A549 (cell line): ENCODE results near the gene ETF1. TPM values are rescaled to one million over a fixed set of nuclear protein-coding genes. Genes with fewer than 3 reads are reported as not detected.

Experiments
- ATAC-seq, 2 experiments: fragments of 200-7000 bp in 1 of 2; fragments of >200 bp in 1 of 2; cut with Nextera tagmentation in 1 of 2; cut with Tn5 transposase in 1 of 2; 3 replicates each; pipeline versions ENCODE4 v1.8.0 to v1.9.1; 2018 to 2020; ENCODE audit warnings: mild to moderate bottlenecking in 1 of 2, moderate library complexity in 1 of 2
- CTCF ChIA-PET: fragments of 300-600 bp; sonication (Branson Sonifier 250); formaldehyde crosslinking; extraction: SDS; loops from one replicate; lab custom pipeline; 2021; ENCODE audit warnings: antibody characterized with exemption, inconsistent platforms; lab: Yijun Ruan, JAX
- POLR2A ChIA-PET: fragments of 350-600 bp; formaldehyde crosslinking; extraction: SDS; loops from one replicate; lab custom pipeline; 2021; ENCODE audit warnings: antibody characterized with exemption, inconsistent platforms; lab: Yijun Ruan, JAX
- DNase-seq, 2 experiments: peaks; one replicate each; pipeline versions ENCODE4 v3.0.0 to v3.0.0-alpha.2; 2011 to 2016; ENCODE audit warnings: low read depth in 1 of 2, low spot score in 1 of 2
- FAIRE-seq: peaks from 2 replicates; lab custom pipeline; 2011; peaks lifted over from hg19 to GRCh38; lab: Jason Lieb, UNC
- H3K27ac ChIP-seq, 2 experiments: fragments of >200 bp; sonication (Bioruptor Twin); formaldehyde crosslinking; 3 replicates each; pipeline ENCODE4 v1.5.1; 2016 to 2017
- H3K4me1 ChIP-seq: fragments of >200 bp; sonication (Bioruptor Twin); formaldehyde crosslinking; 3 replicates; pipeline ENCODE4 v1.6.1; 2016
- H3K4me2 ChIP-seq: fragments of >200 bp; sonication (Bioruptor Twin); formaldehyde crosslinking; 3 replicates; pipeline ENCODE4 v1.6.1; 2016
- H3K4me3 ChIP-seq: fragments of >200 bp; sonication (Bioruptor Twin); formaldehyde crosslinking; 3 replicates; pipeline ENCODE4 v1.5.1; 2016
- H3K9me3 ChIP-seq: fragments of >200 bp; sonication (Bioruptor Twin); formaldehyde crosslinking; 3 replicates; pipeline ENCODE4 v1.6.1; 2016
- BCL3 ChIP-seq: fragments of >200 bp; sonication (Bioruptor Twin); formaldehyde crosslinking; IDR thresholded peaks from 3 replicates; pipeline ENCODE4 v1.6.1; 2016
- CBX2 ChIP-seq: fragments of 200-600 bp; sonication (generic); IDR thresholded peaks from 2 replicates; pipeline ENCODE4 v1.6.1; 2016; ENCODE audit warnings: low read depth, mild to moderate bottlenecking, borderline replicate concordance
- CBX8 ChIP-seq: fragments of 200-600 bp; sonication (generic); IDR thresholded peaks from 2 replicates; pipeline ENCODE4 v1.6.1; 2016
- CHD2 ChIP-seq: fragments of 150-350 bp; IDR thresholded peaks from 2 replicates; pipeline ENCODE4 v1.6.1; 2014; ENCODE audit warnings: low read length; ENCODE audit not compliant: partially characterized antibody
- EHF ChIP-seq: fragments of 250-450 bp; sonication (Bioruptor Pico); IDR thresholded peaks from 2 replicates; pipeline ENCODE4 v1.5.0; 2020; ENCODE audit warnings: mild to moderate bottlenecking
- FOSB ChIP-seq: fragments of 250-450 bp; sonication (Bioruptor Pico); IDR thresholded peaks from 2 replicates; pipeline ENCODE4 v1.5.0; 2020; ENCODE audit warnings: mild to moderate bottlenecking, moderate library complexity
- FOSL2 ChIP-seq, 2 experiments: fragments of 450-650 bp in 1 of 2; fragments of >200 bp in 1 of 2; sonication (Bioruptor Twin) in 1 of 2; formaldehyde crosslinking; IDR thresholded peaks; 2 replicates each; pipeline versions ENCODE4 v1.5.0 to v1.6.1; 2016 to 2020; ENCODE audit warnings: mild to moderate bottlenecking in 1 of 2, moderate library complexity in 1 of 2
- HOXA7 ChIP-seq: fragments of 250-450 bp; sonication (Bioruptor Pico); IDR thresholded peaks from 2 replicates; pipeline ENCODE4 v1.5.0; 2020; ENCODE audit warnings: mild to moderate bottlenecking, moderate library complexity
- HOXB5 ChIP-seq: fragments of 250-450 bp; sonication (Bioruptor Pico); IDR thresholded peaks from 2 replicates; pipeline ENCODE4 v1.5.0; 2020; ENCODE audit warnings: mild to moderate bottlenecking, moderate library complexity
- JUNB ChIP-seq: fragments of >200 bp; sonication (Bioruptor Twin); formaldehyde crosslinking; IDR thresholded peaks from 2 replicates; pipeline ENCODE4 v1.6.1; 2016
- KDM1A ChIP-seq: fragments of 200-600 bp; sonication (generic); IDR thresholded peaks from 2 replicates; pipeline ENCODE4 v1.6.1; 2016; ENCODE audit warnings: low read depth, mild to moderate bottlenecking
- KDM5A ChIP-seq: fragments of 200-600 bp; sonication (generic); IDR thresholded peaks from 2 replicates; pipeline ENCODE4 v1.6.1; 2016; ENCODE audit warnings: antibody characterized with exemption, mild to moderate bottlenecking
- POLR2A ChIP-seq: IDR thresholded peaks from 2 replicates; pipeline ENCODE4 v1.6.1; 2012; ENCODE audit warnings: mild to moderate bottlenecking, low read length
- POLR2AphosphoS2 ChIP-seq: conservative IDR thresholded peaks from 2 replicates; pipeline ENCODE4 v1.6.1; 2012; ENCODE audit warnings: low read length, improper control_type of control experiment, inconsistent platforms
- RCOR1 ChIP-seq: fragments of 150-350 bp; IDR thresholded peaks from 2 replicates; pipeline ENCODE4 v1.6.1; 2014; ENCODE audit warnings: antibody characterized with exemption, low read length, low read depth
- RFX5 ChIP-seq: fragments of 450-650 bp; IDR thresholded peaks from 2 replicates; pipeline ENCODE4 v1.7.1; 2014; ENCODE audit warnings: antibody characterized with exemption, mild to moderate bottlenecking, moderate library complexity
- RNF2 ChIP-seq: fragments of 200-600 bp; sonication (generic); IDR thresholded peaks from 2 replicates; pipeline ENCODE4 v1.6.1; 2016; ENCODE audit warnings: low read depth, mild to moderate bottlenecking, antibody characterized with exemption, moderate library complexity, borderline replicate concordance
- SMC3 ChIP-seq: fragments of >200 bp; sonication (Bioruptor Twin); formaldehyde crosslinking; IDR thresholded peaks from 3 replicates; pipeline ENCODE4 v1.6.1; 2018; ENCODE audit warnings: inconsistent platforms
- TFCP2L1 ChIP-seq: fragments of 250-450 bp; sonication (Bioruptor Pico); IDR thresholded peaks from 2 replicates; pipeline ENCODE4 v1.5.0; 2021; ENCODE audit warnings: mild to moderate bottlenecking
- TP53 ChIP-seq: fragments of 250-450 bp; sonication (Bioruptor Pico); IDR thresholded peaks from 2 replicates; pipeline ENCODE4 v1.5.0; 2021; ENCODE audit warnings: mild to moderate bottlenecking, moderate library complexity
- ZNF302 ChIP-seq: fragments of 250-450 bp; sonication (Bioruptor Pico); IDR thresholded peaks from 2 replicates; pipeline ENCODE4 v1.9.0; 2021; ENCODE audit warnings: inconsistent platforms, mild to moderate bottlenecking, moderate library complexity
- WGBS: methylation state at CpG from one replicate; pipeline ENCODE4 v1.1.6; 2017; ENCODE audit errors: missing lambda C conversion rate; 5-methylcytosine and 5-hydroxymethylcytosine counted together
- polyA plus RNA-seq, 4 experiments: library from polyadenylated mRNA; depleted of rRNA in 3 of 4; stranded (reverse); fragments of >200 nt; fragmentation: RNase III in 1 of 4; extraction: RNeasy Plus Mini Kit Qiagen cat#74134 plus additional on column Dnase treatment in 1 of 4; gene quantifications; 2 replicates in 3 of 4; 3 replicates in 1 of 4; pipeline ENCODE4 v1.2.3, GENCODE V29; 2011 to 2017
- TF ChIP-seq, protein P1 (sequence below): fragments of 250-450 bp; sonication (Bioruptor Pico); IDR thresholded peaks from 2 replicates; pipeline ENCODE4 v1.5.0; 2020; ENCODE audit warnings: low read depth, mild to moderate bottlenecking, moderate library complexity
- TF ChIP-seq, protein P2 (sequence below): IDR thresholded peaks from 2 replicates; pipeline ENCODE4 v1.6.1; 2012

ETF1 gene
- polyA plus RNA-seq, 2 of the 4 experiments (the other 2 are of a cell fraction) = 119 to 161 TPM

DNA sequence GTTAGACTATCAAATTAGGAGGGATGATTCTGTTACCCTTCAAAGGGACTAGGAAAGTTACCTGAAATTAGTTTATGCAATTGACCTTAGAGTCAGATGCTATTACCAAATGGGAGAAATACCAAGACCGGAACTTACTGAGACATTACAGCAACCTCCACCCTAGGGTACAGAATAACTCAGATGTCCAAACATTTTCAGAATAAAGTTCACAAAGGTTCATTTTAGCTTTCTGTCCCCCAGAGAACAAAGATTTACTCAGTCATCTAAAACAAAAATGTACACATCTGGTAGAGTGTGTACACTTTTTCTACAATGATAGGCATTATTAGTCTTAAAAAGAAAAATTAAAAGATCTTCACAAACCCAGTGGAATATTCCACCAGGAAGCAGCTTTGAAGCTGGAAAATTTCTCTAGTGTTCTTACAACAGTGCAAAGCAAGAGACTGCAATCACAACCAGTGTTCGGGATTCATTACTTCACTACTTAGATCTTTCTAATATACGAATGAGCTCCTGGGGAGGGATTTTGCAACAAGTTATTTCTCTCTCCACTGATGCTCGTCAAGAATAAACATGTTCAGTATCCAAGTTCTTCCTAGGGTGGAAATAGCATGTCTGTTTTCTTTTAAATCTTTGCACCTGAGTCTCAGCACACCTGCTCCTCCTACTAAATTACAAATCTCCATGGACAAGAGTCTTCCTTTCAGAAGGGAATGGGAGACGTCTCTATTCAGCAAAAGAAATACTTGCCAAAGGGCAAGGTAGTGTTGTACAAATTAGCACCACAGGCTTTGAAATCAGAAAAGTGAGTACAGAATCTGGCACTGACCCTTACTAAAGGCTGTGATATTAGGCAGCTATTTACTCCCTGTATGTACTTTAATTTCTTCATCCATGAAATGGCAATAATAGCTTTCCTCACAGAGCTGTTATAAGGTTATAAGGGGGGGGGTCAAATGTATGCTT is 8.8 kb downstream of the ETF1 start:
- no peak overlapping the region for H3K27ac ChIP-seq
- ChIA-PET CTCF (interaction anchor here (0.9 to 3.9 kb wide), 4 partner anchors 9 to 188 kb away, joined by 3 to 21 read pairs (median 4); partner anchors contain the start of gene ETF1), POLR2A (interaction anchor here (0.5 to 1.4 kb wide), 2 partner anchors 9 to 45 kb away, joined by 4 to 13 read pairs; partner anchors contain the start of gene ETF1)
- H3K4me1 ChIP-seq = peaks cover 18% of the 10 kb centered on the region; the same call in 1 of the 3 replicates
- H3K4me2 ChIP-seq = no peak overlapping the region
- DNase-seq = no peak
- H3K4me3 ChIP-seq = no peak overlapping the region
- no peaks in the 10 kb centered on the region for H3K9me3 ChIP-seq
- TF ChIP-seq HOXA7 (peak; percentile 69; the same call in 1 of the 2 replicates), RCOR1 (no peak), FOSB (CRISPR knock-in tag) (0 out of 2 replicates have a peak, but pooled peaks have one; percentile 24), ZNF302 (CRISPR knock-in tag) (no peak), POLR2AphosphoS2 (no peak; the same call in 1 of the 2 replicates), CBX2 (no peak), POLR2A (no peak), KDM1A (no peak), CHD2 (no peak), CBX8 (no peak), KDM5A (no peak), TFCP2L1 (CRISPR knock-in tag) (no peak), JUNB (no peak), RNF2 (no peak), HOXB5 (no peak)
- TF ChIP-seq, protein P1, sequence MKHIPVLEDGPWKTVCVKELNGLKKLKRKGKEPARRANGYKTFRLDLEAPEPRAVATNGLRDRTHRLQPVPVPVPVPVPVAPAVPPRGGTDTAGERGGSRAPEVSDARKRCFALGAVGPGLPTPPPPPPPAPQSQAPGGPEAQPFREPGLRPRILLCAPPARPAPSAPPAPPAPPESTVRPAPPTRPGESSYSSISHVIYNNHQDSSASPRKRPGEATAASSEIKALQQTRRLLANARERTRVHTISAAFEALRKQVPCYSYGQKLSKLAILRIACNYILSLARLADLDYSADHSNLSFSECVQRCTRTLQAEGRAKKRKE (CRISPR knock-in tag) = no peak
- whole genome bisulfite sequencing = 86% methylated on average over 5 of the region's 5 CpGs
- no peak for FAIRE-seq
- no peak for ATAC-seq

DNA sequence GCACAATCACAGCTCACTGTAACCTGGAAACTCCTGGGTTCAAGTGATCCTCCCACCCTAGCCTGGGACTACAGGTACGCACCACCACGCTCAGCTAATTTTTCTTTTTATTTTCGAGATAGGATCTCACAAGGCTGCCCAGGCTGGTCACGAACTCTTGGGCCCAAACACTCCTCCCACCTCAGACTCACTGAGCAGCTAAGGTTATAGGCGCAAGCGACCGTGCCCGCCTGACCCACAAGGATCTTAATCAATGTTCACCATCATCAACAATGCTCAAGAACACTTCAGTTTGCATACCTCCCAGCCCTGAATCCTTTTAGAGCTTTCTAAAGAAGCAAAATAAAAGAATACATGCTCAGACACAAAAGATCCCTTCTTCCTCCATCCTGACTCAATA is 13.2 kb downstream of the ETF1 start:
- Histone ChIP-seq H3K4me2 (no peak overlapping the region), H3K4me3 (no peak overlapping the region), H3K27ac (no peak overlapping the region), H3K4me1 (peaks cover 20% of the 10 kb centered on the region; the same call in 2 of the 3 replicates), H3K9me3 (no peaks in the 10 kb centered on the region)
- ChIA-PET POLR2A (interaction anchor here (0.8 kb wide), 1 partner anchor 13 kb away, joined by 3 read pairs; the partner anchor contains the start of gene ETF1), CTCF (interaction anchor here (0.9 to 4.4 kb wide), 5 partner anchors 14 to 81 kb away, joined by 3 to 21 read pairs (median 4); partner anchors contain the start of gene ETF1)
- FAIRE-seq (no peak), ATAC-seq (no peak), DNase-seq (no peak)
- 88% methylated on average over 8 of the region's 8 CpGs for WGBS
- TF ChIP-seq ZNF302 (CRISPR knock-in tag) (no peak), RCOR1 (no peak), FOSL2 (IDR thresholded peaks at IDR 0.05) (no peak), FOSL2 (CRISPR knock-in tag; IDR thresholded peaks at IDR 0.05) (no peak), TP53 (CRISPR knock-in tag) (no peak), BCL3 (no peak), SMC3 (no peak), KDM5A (no peak), POLR2AphosphoS2 (no peak), RFX5 (no peak), POLR2A (no peak), RNF2 (no peak), KDM1A (no peak), EHF (CRISPR knock-in tag) (no peak)
- TF ChIP-seq, protein P2, sequence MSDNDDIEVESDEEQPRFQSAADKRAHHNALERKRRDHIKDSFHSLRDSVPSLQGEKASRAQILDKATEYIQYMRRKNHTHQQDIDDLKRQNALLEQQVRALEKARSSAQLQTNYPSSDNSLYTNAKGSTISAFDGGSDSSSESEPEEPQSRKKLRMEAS = no peak
